ENCODE measurements around the gene ILKAP.

ILKAP gene, protein sequence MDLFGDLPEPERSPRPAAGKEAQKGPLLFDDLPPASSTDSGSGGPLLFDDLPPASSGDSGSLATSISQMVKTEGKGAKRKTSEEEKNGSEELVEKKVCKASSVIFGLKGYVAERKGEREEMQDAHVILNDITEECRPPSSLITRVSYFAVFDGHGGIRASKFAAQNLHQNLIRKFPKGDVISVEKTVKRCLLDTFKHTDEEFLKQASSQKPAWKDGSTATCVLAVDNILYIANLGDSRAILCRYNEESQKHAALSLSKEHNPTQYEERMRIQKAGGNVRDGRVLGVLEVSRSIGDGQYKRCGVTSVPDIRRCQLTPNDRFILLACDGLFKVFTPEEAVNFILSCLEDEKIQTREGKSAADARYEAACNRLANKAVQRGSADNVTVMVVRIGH

DNA sequence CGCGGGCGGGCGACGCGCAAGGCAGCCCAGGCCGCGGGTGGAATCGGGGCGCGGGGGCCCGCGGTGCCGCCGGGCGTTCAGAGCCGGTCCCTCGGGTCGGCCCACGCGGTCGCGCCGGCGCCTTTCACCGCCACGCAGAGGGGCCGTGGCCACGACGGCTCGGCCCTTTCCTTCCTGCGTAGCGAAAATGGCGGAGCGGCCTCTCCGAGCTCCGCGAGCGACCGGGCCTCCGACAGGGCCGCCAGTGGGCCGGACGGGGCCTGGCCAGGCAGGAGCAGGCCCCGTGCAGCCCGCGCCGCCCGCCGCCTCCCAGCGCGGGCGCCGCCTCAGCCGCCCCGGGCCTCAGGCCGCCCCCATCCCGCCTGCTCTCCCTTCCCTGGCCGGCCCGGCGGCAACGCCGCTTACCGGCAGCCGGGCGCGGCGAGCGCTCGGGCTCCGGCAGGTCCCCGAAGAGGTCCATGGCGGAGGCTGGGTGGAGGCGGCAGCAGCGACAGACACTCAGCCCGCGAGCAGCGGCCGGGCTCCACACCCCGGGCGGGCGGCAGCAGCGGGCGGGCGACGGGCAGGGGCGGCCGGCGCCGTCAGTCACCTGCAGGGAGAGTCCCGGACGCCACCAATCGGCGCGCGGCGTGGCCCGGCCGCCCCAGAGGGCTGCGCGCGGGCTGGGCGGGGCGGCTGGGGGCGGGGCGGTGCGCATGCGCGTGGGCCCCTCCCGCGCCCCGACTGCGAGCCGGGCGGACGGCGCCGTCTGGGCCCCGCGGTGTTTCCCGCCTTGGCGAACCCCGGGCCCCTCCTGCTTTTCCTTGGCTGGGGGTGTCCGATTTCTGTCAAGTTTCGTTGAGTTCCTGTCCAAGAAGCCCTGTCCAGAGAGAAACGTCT is at the start of gene ILKAP:
Gene ILKAP (minus strand): TSS at position 602 of the 879 bp plus-strand sequence. CDS start 142 bp downstream, at position 460.
- DNase-seq (ENCODE audit: low spot score in 2 of 2) (peak; percentile 75 to 82), ATAC-seq (replicated peaks; ENCODE audit: extremely low read depth, poor library complexity, severe bottlenecking) (peak; percentile 98)
- peaks cover 11% of the 10 kb centered on the region for H3K36me3 Mint-ChIP-seq (ENCODE audit: insufficient read depth)
- H3K27ac Mint-ChIP-seq (ENCODE audit: low read depth), result peak within 1 kb of the TSS; percentile 91
- no peaks in the 10 kb centered on the region for H3K27me3 Mint-ChIP-seq
- peaks cover 42% of the 10 kb centered on the region for H3K4me1 Mint-ChIP-seq
- H3K4me3 Mint-ChIP-seq, result peak within 1 kb of the TSS; percentile 79
- H3K9me3 Mint-ChIP-seq, result no peaks in the 10 kb centered on the region

GRCh38 chr2:238252766-238253630 is 49.5 kb upstream of the ILKAP start:
- Mint-ChIP-seq H3K4me1 (no peaks in the 10 kb centered on the region), H3K27ac (ENCODE audit: low read depth) (no peak overlapping the region), H3K36me3 (ENCODE audit: insufficient read depth) (peaks cover 17% of the 10 kb centered on the region), H3K9me3 (no peaks in the 10 kb centered on the region), H3K27me3 (no peaks in the 10 kb centered on the region), H3K4me3 (no peak overlapping the region)
- ATAC-seq (replicated peaks; ENCODE audit: extremely low read depth, poor library complexity, severe bottlenecking), result no peak
- no peak for DNase-seq (ENCODE audit: low spot score in 2 of 2)

DNA sequence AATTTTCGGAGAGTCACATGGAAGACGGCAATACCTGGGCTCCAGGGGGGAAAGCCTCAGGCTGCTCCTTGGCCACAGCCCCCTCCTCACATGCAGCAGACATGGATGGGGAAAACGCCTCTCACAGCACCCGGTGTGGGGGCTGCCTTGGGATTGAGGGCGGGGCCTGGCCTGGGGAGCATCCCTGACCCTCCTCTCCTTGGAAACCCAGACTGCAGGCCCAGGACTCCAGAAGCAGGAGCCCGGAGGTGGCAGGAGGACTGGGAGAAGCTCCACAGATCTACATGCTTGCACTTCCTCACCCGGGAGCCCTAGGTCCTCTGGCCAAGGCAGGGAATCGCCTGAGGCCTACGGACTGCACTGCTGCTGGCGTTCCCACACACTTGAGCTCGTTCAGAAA is 48.5 kb upstream of the ILKAP start:
- ATAC-seq (replicated peaks; ENCODE audit: extremely low read depth, poor library complexity, severe bottlenecking), result no peak
- Mint-ChIP-seq H3K27me3 (no peaks in the 10 kb centered on the region), H3K36me3 (ENCODE audit: insufficient read depth) (peaks cover 15% of the 10 kb centered on the region), H3K4me1 (no peaks in the 10 kb centered on the region), H3K27ac (ENCODE audit: low read depth) (no peak overlapping the region), H3K9me3 (no peaks in the 10 kb centered on the region), H3K4me3 (no peak overlapping the region)
- no peak for DNase-seq (ENCODE audit: low spot score in 2 of 2)

- DNase-seq (ENCODE audit: low spot score in 2 of 2) (no peak), ATAC-seq (replicated peaks; ENCODE audit: extremely low read depth, poor library complexity, severe bottlenecking) (no peak)
- no peaks in the 10 kb centered on the region for H3K4me1 Mint-ChIP-seq
- no peaks in the 10 kb centered on the region for H3K9me3 Mint-ChIP-seq
- H3K4me3 Mint-ChIP-seq, result no peak overlapping the region
- H3K27me3 Mint-ChIP-seq, result no peaks in the 10 kb centered on the region
- no peak overlapping the region for H3K27ac Mint-ChIP-seq (ENCODE audit: low read depth)
- peaks cover 13% of the 10 kb centered on the region for H3K36me3 Mint-ChIP-seq (ENCODE audit: insufficient read depth)
Observed at GRCh38 chr2:238251331-238251730, 47.8 kb upstream of the ILKAP start.

GRCh38 chr2:238250896-238251295 is 47.4 kb upstream of the ILKAP start:
- Mint-ChIP-seq H3K27me3 (no peaks in the 10 kb centered on the region), H3K9me3 (no peaks in the 10 kb centered on the region), H3K4me3 (no peak overlapping the region), H3K4me1 (no peaks in the 10 kb centered on the region), H3K36me3 (ENCODE audit: insufficient read depth) (peaks cover 13% of the 10 kb centered on the region), H3K27ac (ENCODE audit: low read depth) (no peak overlapping the region)
- ATAC-seq (replicated peaks; ENCODE audit: extremely low read depth, poor library complexity, severe bottlenecking), result no peak
- DNase-seq (ENCODE audit: low spot score in 2 of 2), result no peak

GRCh38 chr2:238247841-238248453 is 44.5 kb upstream of the ILKAP start:
- no peak overlapping the region for H3K27ac Mint-ChIP-seq (ENCODE audit: low read depth)
- DNase-seq (ENCODE audit: low spot score in 2 of 2), result no peak
- H3K36me3 Mint-ChIP-seq (ENCODE audit: insufficient read depth), result peaks cover 11% of the 10 kb centered on the region
- ATAC-seq (replicated peaks; ENCODE audit: extremely low read depth, poor library complexity, severe bottlenecking), result no peak
- H3K9me3 Mint-ChIP-seq, result no peaks in the 10 kb centered on the region
- H3K4me1 Mint-ChIP-seq, result no peaks in the 10 kb centered on the region
- H3K27me3 Mint-ChIP-seq, result no peaks in the 10 kb centered on the region
- no peak overlapping the region for H3K4me3 Mint-ChIP-seq

GRCh38 chr2:238247002-238247822 is 43.7 kb upstream of the ILKAP start:
- Mint-ChIP-seq H3K27me3 (no peaks in the 10 kb centered on the region), H3K27ac (ENCODE audit: low read depth) (no peak overlapping the region), H3K4me3 (no peak overlapping the region), H3K36me3 (ENCODE audit: insufficient read depth) (peaks cover 11% of the 10 kb centered on the region), H3K4me1 (no peaks in the 10 kb centered on the region), H3K9me3 (no peaks in the 10 kb centered on the region)
- ATAC-seq (replicated peaks; ENCODE audit: extremely low read depth, poor library complexity, severe bottlenecking) (no peak), DNase-seq (ENCODE audit: low spot score in 2 of 2) (no peak)

DNA sequence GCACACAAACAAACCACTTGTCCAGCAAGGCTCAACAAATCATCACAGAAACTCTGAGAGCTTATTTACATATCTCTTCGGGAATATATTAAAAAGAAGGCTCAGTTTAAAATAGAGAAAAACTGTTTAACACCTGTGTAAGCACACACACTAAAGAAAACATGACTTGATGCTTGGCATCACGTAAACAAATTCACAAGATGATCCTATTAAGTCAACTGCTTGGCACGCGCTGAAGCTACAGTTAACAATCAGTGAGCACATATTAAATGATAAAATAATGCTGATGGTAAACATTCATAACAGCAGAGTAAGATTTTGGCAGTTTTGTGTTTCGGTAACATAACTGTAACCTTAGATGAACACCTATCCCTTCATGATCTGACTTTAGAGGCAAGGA is 40.7 kb upstream of the ILKAP start:
- Mint-ChIP-seq H3K4me3 (no peak overlapping the region), H3K36me3 (ENCODE audit: insufficient read depth) (peaks cover 10% of the 10 kb centered on the region), H3K9me3 (no peaks in the 10 kb centered on the region), H3K27ac (ENCODE audit: low read depth) (no peak overlapping the region), H3K4me1 (peaks cover 6% of the 10 kb centered on the region), H3K27me3 (no peaks in the 10 kb centered on the region)
- no peak for DNase-seq (ENCODE audit: low spot score in 2 of 2)
- ATAC-seq (replicated peaks; ENCODE audit: extremely low read depth, poor library complexity, severe bottlenecking), result no peak

DNA sequence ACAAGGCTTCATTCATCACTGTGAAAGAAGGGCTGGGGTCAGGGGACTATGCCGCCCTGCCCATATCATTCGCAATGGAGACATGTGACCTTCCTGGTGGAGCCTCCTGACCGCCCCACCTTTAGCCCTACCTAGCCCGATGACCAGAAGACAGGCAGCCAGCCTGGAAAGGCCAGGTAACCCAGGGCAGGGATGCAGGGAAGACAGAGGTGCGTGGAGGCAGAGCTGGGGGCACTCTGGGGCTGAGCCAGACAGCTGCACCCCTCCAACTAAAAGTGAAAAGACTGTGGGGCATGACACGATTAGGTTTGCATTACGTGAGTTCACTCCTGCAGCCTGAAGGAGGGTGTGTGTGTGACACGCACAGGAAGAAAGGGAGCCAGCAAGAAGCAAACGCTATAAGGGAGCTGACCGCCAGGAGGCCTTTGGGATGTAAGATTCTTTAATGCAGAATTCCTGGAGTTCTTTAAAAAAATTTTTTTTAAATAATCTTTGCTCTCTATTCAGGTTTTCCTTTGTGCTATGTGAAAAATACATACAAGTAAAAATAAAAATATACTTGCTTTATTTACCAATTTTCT is 40.1 kb upstream of the ILKAP start:
- H3K36me3 Mint-ChIP-seq (ENCODE audit: insufficient read depth), result peaks cover 10% of the 10 kb centered on the region
- ATAC-seq (replicated peaks; ENCODE audit: extremely low read depth, poor library complexity, severe bottlenecking), result no peak
- no peak overlapping the region for H3K27ac Mint-ChIP-seq (ENCODE audit: low read depth)
- H3K4me1 Mint-ChIP-seq, result peaks cover 6% of the 10 kb centered on the region
- H3K9me3 Mint-ChIP-seq, result no peaks in the 10 kb centered on the region
- no peaks in the 10 kb centered on the region for H3K27me3 Mint-ChIP-seq
- no peak for DNase-seq (ENCODE audit: low spot score in 2 of 2)
- no peak overlapping the region for H3K4me3 Mint-ChIP-seq

- Mint-ChIP-seq H3K27me3 (no peaks in the 10 kb centered on the region), H3K9me3 (no peaks in the 10 kb centered on the region), H3K27ac (ENCODE audit: low read depth) (no peak overlapping the region), H3K4me3 (no peak overlapping the region), H3K4me1 (peaks cover 6% of the 10 kb centered on the region), H3K36me3 (ENCODE audit: insufficient read depth) (peaks cover 10% of the 10 kb centered on the region)
- DNase-seq (ENCODE audit: low spot score in 2 of 2) (no peak), ATAC-seq (replicated peaks; ENCODE audit: extremely low read depth, poor library complexity, severe bottlenecking) (no peak)
Observed at GRCh38 chr2:238242731-238243495, 39.4 kb upstream of the ILKAP start.

GRCh38 chr2:238241970-238242369 is 38.5 kb upstream of the ILKAP start:
- DNase-seq (ENCODE audit: low spot score in 2 of 2) (no peak), ATAC-seq (replicated peaks; ENCODE audit: extremely low read depth, poor library complexity, severe bottlenecking) (no peak)
- Mint-ChIP-seq H3K27ac (ENCODE audit: low read depth) (no peak overlapping the region), H3K36me3 (ENCODE audit: insufficient read depth) (peaks cover 10% of the 10 kb centered on the region), H3K9me3 (no peaks in the 10 kb centered on the region), H3K27me3 (no peaks in the 10 kb centered on the region), H3K4me3 (peak overlapping the region; percentile 87), H3K4me1 (peaks cover 6% of the 10 kb centered on the region)
